ENCODE results near the gene TTC38.
"Not testable (repeated sequence)": the region's sequence is repeated elsewhere in the genome, so short reads cannot be mapped to it uniquely, and the experiment has no call there.

Gene TTC38

DNA sequence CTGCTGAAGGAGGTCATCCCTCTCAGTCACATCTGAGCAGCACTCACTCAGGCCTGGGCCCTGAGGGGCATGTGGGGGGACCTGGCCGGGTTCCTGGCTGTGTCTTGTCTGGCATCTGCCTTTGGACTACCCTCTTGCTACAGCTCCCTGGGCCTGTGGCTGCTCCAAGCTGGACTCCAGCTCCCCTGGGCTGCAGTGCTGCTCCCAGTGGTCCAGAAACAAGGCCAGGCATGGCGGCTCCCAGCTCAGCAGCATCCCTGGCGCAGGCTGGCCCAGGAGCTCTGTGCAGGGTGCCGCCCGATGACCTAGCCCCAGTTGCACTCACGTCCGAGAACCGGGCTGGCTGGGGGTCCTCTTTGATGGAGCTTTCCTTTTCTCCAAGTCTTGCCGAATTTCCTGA is 23.0 kb upstream of the TTC38 start:
- no peak for DNase-seq (ENCODE audit: low read depth)
- H3K4me3 ChIP-seq (ENCODE audit: low read depth, low read length), result no peak overlapping the region

DNA sequence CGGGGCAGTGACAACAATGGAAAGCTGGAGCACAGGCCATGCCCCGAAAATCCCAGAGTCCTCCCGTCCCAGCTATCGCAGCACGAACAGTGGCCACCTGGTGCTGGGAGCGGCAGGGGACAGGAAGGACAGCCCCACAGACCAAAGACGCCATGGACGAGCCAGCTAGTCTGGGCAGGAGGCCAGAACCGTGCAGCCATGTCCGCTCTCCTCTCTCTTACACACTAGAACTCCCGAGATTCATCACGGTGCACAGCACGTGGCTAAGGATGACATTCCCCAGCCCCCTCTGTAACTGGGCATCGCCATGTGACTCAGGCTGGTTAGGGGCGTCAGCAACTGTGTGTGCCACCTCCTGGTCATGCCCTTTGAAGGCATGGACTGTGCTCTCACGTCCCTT is 22.3 kb upstream of the TTC38 start:
- no peak overlapping the region for H3K4me3 ChIP-seq (ENCODE audit: low read depth, low read length)
- DNase-seq (ENCODE audit: low read depth), result no peak

DNA sequence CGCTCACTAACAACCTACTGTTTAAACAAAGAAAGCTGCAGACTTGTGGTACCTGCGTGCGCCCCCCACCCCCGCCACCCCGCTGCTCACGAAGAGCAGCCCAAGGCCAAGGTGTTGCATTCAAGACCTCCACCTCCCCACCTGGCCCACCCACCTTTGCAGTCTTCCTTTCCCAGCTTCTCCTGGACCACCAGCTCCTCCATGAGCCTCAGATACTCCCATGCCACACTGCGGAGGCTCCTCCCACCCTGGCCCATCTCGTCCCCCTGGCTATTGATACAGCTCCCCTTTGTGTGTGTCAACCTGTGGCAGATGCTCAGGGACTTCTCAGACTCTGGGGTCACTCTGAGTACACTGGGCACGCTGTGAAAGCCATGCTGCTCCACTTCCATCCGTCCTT is 21.6 kb upstream of the TTC38 start:
- H3K4me3 ChIP-seq (ENCODE audit: low read depth, low read length), result no peak overlapping the region
- DNase-seq (ENCODE audit: low read depth), result no peak

DNA sequence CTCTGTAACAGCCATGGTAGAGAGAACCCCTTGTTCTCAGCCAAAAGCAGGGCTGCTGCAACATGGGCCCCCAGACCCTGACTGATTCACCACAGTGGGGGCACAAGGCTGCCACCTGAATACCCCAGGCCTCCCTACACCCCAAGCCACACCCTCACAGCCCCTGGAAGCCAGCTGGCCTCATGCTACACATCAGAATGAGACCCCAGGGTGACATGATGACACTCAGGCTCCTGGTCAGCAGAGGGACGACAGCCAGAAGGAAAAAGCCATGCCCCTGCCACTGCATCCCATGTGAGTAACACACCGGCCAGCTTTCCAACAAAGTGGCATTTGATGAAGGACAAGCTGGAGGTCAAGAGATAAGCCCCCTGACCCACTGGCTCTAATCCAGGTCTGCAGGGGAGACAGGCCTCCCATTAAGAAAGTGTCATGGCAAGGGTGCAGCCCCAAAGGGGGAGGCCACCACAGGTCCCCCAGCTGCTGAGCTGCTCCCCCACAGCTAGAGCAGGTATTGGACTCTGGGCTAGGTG is 20.3 kb upstream of the TTC38 start:
- DNase-seq (ENCODE audit: low read depth), result no peak
- no peak overlapping the region for H3K4me3 ChIP-seq (ENCODE audit: low read depth, low read length)

DNA sequence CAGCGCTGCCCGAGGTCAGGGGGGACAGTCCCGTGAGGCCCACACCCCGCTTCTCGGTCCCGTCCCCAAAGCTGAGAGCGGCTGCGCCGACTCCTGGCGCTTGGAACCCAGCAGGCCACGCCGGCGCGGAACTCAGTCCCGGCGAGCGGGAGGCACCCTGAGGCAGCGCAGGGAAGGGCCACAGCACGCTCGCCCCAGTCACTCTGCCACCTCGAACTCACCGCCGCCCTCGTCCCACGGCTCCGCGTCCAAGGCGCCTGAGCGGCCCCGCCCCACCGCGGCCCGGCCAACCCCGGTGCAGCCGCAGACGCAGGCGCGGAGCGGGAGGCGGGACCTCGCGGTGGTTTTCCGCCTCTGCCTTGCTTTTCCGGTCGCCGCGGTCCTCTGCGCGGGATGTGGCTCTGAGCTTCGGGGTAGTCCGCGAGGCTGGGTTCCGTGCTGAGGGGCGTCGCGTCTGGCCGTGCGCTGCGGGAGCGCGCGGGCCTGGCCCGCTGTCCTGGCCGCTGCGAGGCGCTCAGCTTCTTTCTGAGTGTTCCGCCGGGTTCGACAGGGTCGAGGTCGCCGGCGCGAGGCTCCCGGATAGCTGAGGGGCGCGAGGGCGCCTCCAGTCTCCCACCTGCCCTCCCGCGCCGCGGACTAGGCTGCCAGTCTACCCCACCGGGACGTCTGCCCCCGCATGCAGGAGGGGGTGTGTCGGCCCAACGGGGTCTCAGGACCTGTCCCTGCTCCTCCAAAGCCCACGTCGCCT is 17.6 kb upstream of the TTC38 start, which contains the start of gene CDPF1:
TSS of gene CDPF1 (minus strand) at position 259 of the 748 bp plus-strand sequence. CDS start 2,009 bp downstream, outside the sequence.
- peak; percentile 41 for DNase-seq (ENCODE audit: low read depth)

DNA sequence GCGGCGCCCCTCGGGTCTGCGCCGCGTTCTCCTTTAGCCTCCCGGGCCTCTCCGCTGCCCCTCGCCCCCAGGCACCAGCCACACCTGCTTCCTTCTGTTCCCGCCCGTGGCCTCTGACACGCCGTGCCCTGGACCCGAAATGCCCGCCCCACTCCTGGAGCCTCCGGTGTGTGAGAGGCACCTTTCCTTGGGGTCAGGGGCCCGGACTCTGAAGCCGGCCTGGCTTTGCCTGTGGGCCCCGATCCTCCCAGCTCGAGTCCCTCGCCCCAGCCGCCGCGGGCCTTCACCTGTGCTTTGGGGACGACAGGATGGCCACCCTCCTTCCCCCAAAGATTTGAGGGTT is 17.1 kb upstream of the TTC38 start:
- DNase-seq (ENCODE audit: low read depth), result no peak

More for the DNA sequence above, 17.6 kb upstream of the TTC38 start, which contains the start of gene CDPF1:
- H3K4me3 ChIP-seq (ENCODE audit: low read depth, low read length), result peak within 1 kb of the TSS; percentile 86

DNA sequence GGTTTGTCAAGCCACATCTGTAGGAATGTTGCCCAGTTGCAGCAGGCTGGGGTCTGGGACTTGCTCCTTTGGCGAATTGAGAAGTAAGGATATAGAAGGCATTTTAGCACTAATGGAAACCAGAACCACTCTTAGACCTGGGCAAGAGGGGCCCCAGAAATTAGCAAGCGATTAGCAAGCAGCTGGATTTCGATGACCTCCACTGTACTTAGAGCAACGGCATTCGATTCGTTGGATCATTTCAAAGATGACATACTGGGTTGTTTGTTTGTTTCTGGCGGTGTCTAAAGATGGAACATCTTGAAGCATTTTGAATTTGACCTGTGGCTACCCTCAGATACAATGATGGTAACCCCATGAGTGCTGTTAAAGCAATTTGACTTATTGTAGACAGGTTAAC is 16.5 kb upstream of the TTC38 start:
- DNase-seq (ENCODE audit: low read depth), result no peak
- peak overlapping the region; percentile 86 for H3K4me3 ChIP-seq (ENCODE audit: low read depth, low read length)

More for the DNA sequence above, 17.1 kb upstream of the TTC38 start:
- peak overlapping the region; percentile 86 for H3K4me3 ChIP-seq (ENCODE audit: low read depth, low read length)

DNA sequence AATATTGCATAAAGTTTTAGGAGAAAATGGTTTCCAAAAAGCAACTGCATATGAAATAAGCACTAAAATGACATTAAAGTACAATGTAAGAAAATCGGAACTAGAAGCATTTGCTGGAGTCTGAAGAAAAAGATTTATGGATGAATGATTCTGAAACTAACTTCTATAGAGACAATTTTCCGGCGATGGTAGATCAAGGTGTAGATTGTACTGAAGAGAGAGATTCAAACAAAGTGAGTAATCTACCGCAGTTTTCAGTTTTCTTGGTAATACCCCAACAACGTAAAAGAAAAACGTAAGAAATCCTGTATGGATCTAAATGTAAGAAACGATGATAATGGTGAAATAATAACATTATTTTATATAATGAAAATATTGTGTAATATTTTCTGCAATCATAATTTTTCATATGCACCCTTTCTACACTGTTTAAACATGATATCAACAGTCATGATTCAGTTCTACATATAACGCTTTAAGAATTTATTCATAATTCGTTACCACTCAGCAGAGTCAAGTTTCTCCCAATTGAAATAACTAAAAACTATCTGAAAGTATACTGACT is 15.9 kb upstream of the TTC38 start:
- H3K4me3 ChIP-seq (ENCODE audit: low read depth, low read length), result no peak overlapping the region

DNA sequence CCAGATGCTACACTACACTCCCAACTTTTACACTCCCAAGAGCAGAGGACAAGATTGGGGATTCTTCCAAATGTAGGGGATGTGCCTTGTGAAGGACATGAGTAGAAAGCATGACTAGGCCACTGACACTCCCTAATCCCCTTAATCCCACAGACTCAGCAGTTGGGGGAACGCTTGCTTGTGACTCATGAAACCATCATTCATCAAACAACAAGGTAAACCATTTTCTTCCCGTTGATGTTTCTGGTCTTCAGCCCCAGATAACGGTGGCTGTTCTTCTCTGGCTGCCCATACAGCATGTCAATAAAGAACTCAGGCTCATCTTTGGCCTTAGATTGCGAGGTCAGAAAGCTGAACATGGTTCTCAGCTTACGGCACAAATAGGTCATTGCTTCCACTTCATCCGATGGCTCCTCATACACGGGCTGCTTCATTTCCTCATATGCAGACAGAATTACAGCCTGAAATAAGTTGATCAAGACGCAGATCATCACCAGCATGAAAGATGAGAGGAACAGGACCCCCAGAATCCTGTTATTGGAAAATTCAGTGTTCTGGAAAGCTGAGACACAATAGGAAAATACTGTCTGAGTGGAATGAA is 11.3 kb upstream of the TTC38 start:
- H3K4me3 ChIP-seq (ENCODE audit: low read depth, low read length), result no peak overlapping the region
- DNase-seq (ENCODE audit: low read depth), result no peak

More for the DNA sequence above, 15.9 kb upstream of the TTC38 start:
- DNase-seq (ENCODE audit: low read depth), result no peak

DNA sequence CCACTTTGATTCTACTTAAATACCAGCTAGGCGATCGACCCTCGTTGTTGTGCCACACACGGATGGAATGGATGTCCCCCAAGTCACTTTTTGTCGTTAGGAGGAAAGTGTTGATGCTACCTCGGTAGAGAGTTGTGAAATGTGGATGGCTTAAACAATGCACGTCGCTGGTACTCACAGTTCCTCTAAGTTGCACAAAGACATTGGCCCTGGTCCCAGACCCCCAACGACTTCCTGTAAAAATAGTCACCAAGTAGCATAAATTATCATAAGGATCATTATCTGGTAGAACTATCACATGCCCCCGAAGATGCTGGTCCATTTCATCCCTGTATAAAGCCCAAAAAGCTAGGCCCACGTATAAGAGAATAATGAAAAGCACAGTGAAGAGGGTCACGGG is 8.4 kb upstream of the TTC38 start:
- no peak for DNase-seq (ENCODE audit: low read depth)

DNA sequence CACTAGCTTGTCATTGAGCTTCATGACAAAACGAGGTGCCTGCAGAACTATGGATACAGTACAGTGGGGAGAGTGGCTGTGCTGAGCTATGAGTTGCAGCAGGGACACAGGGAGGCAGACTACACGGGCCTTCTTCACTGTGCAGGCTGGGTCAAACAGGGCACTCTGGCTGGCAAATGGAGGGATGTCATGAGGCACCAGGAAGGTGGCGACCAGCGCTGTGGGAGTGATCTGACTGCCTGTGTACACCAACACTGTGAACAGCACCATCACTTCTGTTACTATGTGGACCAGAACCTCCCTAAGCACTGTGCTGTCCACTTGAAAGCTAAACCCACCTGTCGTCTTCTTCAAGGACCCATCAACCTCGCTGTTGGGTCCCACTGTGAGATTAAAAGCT is 7.8 kb upstream of the TTC38 start:
- H3K4me3 ChIP-seq (ENCODE audit: low read depth, low read length), result no peak overlapping the region
- DNase-seq (ENCODE audit: low read depth), result no peak

More for the DNA sequence above, 8.4 kb upstream of the TTC38 start:
- H3K4me3 ChIP-seq (ENCODE audit: low read depth, low read length), result no peak overlapping the region

DNA sequence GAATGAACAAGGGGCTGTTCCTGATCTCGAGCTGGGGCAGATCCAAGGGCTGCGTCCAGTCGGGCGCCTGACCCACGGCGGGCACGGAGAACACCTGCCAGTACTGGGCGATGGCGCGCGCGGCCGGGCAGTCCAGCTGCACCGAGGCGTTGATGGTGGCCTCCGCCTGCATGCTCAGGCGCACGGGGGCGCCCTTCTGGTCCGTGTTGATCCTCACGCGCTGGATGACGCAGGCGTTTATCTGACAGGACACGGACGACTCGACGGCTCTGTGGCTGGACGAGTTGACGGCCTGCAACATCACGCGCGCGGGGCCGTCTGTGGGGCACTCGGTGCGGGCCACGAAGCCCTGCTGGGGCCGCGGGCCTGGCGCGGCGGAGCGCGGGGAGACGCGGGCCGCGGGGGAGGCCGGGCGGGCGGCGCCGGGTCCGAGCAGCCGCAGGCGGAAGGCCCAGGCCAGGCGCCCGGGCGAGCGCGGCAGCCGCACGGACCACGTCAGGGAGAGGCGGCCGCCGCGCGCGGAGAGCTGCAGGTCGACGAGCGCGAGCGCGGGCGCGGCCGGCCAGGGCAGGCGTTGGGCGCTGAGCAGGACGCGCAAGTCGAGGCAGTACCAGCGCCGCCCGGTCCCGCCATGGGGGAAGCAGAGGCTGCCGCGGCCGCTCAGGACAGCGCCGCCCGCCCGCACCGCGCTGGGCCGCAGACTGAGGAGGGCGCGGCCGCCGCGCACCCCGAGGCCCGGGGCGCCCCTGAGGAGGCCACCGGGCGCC is 5.2 kb upstream of the TTC38 start:
- DNase-seq (ENCODE audit: low read depth), result no peak
- no peak overlapping the region for H3K4me3 ChIP-seq (ENCODE audit: low read depth, low read length)

DNA sequence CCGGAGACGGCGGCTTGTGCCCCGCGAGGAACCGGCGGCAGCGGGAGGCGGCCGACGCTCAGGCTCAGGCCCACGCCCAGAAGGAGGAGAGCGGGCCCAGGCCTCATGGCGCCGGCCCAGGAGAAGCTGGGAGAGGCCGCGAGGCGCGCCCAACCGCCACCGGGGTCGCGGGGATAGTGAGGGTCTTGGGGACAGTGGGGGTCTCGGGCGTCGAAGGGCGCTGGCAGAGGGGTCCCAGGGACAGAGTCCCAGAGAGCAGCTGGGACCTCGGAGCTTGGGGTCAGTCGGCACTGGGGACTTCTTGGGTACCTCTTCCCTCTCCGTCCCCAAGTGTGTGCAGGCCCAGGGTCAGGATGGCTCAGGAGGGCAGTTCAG is 4.6 kb upstream of the TTC38 start, which contains the start of gene PKDREJ:
TSS of gene PKDREJ (minus strand) at position 128 of the 375 bp plus-strand sequence. CDS start at position 107, 21 bp downstream.
- no peak for DNase-seq (ENCODE audit: low read depth)
- H3K4me3 ChIP-seq (ENCODE audit: low read depth, low read length), result no peak within 1 kb of the TSS

DNA sequence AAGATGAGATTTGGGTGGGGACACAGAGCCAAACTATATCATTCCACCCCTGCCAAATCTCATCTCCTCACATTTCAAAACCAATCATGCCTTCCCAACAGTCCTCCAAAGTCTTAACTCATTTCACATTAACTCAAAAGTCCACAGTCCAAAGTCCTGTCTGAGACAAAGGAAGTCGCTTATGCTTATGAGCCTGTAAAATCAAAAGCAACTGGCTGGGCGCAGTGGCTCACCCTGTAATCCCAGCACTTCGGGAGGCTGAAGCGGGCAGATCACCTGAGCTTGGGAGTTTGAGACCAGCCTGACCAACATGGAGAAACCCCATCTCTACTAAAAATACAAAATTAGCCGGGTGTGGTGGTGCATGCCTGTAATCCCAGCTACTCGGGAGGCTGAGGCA is 3.3 kb upstream of the TTC38 start:
- DNase-seq (ENCODE audit: low read depth), result not testable (repeated sequence)

DNA sequence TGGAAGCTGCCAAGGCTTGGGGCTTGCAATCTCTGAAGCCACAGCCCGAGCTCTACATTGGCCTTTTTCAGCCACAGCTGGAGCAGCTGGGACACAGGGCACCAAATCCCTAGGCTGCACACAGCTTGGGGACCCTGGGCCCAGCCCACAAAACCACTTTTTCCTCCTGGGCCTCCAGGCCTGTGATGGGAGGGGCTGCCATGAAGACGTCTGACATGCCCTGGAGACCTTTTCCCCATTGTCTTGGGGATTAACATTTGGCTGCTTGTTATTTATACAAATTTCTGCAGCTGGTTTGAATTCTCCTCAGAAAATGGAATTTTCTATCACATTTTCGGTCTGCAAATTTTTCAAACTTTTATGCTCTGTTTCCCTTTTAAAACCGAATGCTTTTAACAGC is 2.2 kb upstream of the TTC38 start:
- not testable (repeated sequence) for DNase-seq (ENCODE audit: low read depth); H3K4me3 ChIP-seq (ENCODE audit: low read depth, low read length)

More for the DNA sequence above, 3.3 kb upstream of the TTC38 start:
- not testable (repeated sequence) for H3K4me3 ChIP-seq (ENCODE audit: low read depth, low read length)

DNA sequence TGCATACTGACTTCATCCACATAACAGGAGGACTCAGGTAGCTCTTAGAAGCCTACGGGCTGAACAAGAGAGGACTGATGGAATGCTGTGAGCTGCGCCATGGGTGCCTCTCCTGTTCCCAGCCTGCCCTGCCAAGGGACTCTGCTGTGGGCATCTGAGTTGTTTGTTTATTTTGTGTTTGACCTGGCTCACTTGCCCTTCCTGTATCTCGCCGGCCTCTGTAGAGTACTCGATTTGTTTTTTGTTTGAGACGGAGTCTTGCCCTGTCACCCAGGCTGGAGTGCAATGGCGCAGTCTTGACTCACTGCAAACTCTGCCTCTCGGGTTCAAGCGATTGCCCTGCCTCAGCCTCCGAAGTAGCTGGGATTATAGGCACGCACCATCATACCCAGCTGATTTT is 1.8 kb downstream of the TTC38 start:
- H3K4me3 ChIP-seq (ENCODE audit: low read depth, low read length), result no peak overlapping the region
- no peak for DNase-seq (ENCODE audit: low read depth)

DNA sequence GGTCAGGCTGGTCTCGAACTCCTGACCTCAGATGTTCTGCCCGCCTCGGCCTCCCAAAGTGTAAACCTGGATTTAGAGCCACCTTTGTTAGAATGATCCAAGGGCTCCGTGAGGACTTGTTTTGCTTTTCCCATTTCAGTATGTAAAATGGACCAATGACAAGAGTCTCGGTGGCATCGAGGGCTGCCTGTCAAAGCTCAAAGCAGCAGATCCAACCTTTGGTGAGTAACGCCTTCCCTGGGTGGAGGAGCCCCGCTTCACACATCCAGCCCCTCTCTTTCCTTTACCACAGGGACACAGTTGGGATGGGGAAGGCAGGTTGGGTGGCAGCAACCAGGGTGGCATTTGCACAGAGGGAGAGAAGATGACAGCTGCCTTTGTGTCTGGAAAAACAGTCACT is 4.4 kb downstream of the TTC38 start:
- H3K4me3 ChIP-seq (ENCODE audit: low read depth, low read length), result no peak overlapping the region
- DNase-seq (ENCODE audit: low read depth), result no peak

DNA sequence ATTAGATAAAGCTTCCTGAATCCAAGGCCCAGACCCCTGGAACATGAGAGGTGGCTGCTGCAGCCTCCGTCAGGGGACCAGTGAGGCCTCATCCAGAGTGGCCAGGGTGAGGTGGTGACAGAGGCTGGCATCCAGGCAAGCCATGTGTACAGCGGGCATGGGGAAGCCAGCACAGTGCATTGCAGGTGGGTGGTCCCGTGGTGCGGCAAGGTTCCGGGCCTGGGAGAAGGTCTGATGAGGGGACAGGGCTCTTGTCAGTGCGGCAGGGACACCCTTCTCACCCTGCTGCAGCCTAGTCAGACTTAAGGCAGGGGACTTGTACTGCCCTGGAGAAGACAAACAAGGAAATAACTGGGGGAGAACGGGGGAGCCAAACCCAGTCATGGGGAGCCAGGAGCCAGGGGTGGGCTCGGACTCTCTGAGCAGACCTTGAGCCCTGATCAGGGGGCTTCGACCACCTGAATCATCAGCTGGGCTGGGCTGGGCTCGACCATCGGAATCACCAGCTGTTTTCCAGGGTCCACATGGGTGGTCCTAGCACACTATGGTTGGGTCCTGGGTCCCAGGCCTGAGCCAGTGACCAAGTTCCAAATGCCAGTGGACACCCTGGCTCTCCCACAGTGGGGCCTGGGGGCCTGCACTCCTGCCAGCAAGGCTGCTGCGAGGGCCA is 5.1 kb downstream of the TTC38 start:
- no peak overlapping the region for H3K4me3 ChIP-seq (ENCODE audit: low read depth, low read length)
- DNase-seq (ENCODE audit: low read depth), result no peak

DNA sequence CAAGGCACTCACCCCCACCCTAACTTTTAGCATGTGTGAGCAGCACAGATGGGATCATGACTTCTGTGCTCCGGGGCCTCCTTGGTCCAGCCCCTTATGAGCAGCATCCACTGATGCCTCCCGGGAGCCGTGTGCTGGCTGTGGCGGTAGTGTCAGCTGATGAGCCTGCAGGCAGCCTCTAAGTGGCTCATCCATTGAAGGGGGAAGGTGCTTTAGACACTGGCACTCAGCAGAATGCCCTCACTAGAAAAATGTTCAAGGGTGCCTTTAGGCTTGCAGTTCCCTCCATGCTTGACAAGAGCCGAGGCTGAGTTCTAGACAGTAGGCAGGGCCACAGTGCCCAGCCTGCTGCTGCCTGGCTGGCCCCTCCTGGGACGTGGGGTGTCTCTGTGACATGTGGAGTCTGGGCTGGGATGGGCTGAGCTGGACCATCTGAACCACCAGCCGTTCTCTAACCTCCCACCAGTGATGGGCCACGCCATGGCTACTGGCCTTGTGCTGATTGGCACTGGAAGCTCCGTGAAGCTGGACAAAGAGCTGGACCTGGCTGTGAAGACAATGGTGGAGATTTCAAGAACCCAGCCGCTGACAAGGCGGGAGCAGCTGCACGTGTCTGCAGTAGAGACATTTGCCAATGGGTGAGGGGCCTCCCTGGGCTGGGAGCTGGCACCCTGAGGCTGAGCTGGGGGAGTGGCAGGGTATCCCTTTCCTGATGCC is 5.8 kb downstream of the TTC38 start:
- no peak overlapping the region for H3K4me3 ChIP-seq (ENCODE audit: low read depth, low read length)
- DNase-seq (ENCODE audit: low read depth), result no peak

Data from skeletal muscle cell (primary cell).